Stimulated activated CD4-positive, alpha-beta T cell treated with anti-CD3 and anti-CD28 coated beads, Interleukin-2, amount 100 ng/mL, for 48 hours (primary cell): ENCODE data around the gene ST8SIA2.
"Not testable (repeated sequence)": the region's sequence is repeated elsewhere in the genome, so short reads cannot be mapped to it uniquely, and the experiment has no call there.

Experiments used
- DNase-seq, 2 donors: peaks; one replicate each; pipeline ENCODE4 v3.0.0-alpha.2; 2020

ST8SIA2 gene

GRCh38 chr15:92444631-92445030, 51.0 kb downstream of the ST8SIA2 start:
- DNase-seq = no peak

GRCh38 chr15:92448370-92448769, 54.7 kb downstream of the ST8SIA2 start:
- no peak for DNase-seq

- DNase-seq = no peak
These were observed 55.8 kb downstream of the ST8SIA2 start for GRCh38 chr15:92449476-92449875.

- no peak for DNase-seq
These were observed 57.6 kb downstream of the ST8SIA2 start for GRCh38 chr15:92451225-92451825.

- no peak for DNase-seq
These were observed 58.5 kb downstream of the ST8SIA2 start for GRCh38 chr15:92452143-92452542.

GRCh38 chr15:92453607-92454006, 59.9 kb downstream of the ST8SIA2 start:
- no peak for DNase-seq

GRCh38 chr15:92454555-92455105, 60.9 kb downstream of the ST8SIA2 start:
- no peak for DNase-seq

- DNase-seq = no peak
These were observed 61.6 kb downstream of the ST8SIA2 start for GRCh38 chr15:92455271-92455670.

GRCh38 chr15:92457471-92458041, 63.9 kb downstream of the ST8SIA2 start:
- no peak for DNase-seq

- DNase-seq = no peak
These were observed 66.3 kb downstream of the ST8SIA2 start for GRCh38 chr15:92460023-92460422.

- no peak for DNase-seq
These were observed 68.9 kb downstream of the ST8SIA2 start for GRCh38 chr15:92462424-92463125.

- no peak for DNase-seq
These were observed 69.7 kb downstream of the ST8SIA2 start for GRCh38 chr15:92463352-92463751.

GRCh38 chr15:92463826-92464225, 70.1 kb downstream of the ST8SIA2 start:
- no peak for DNase-seq

- no peak for DNase-seq
These were observed 73.2 kb downstream of the ST8SIA2 start for GRCh38 chr15:92466834-92467233.

- no peak for DNase-seq
These were observed 73.6 kb downstream of the ST8SIA2 start for GRCh38 chr15:92467245-92467644.

GRCh38 chr15:92468991-92469390, 75.3 kb downstream of the ST8SIA2 start:
- no peak for DNase-seq

- no peak for DNase-seq
These were observed 77.6 kb downstream of the ST8SIA2 start for GRCh38 chr15:92471288-92471687.

- no peak for DNase-seq
These were observed 80.1 kb downstream of the ST8SIA2 start for GRCh38 chr15:92473756-92474155.

GRCh38 chr15:92479730-92480129, 86.0 kb downstream of the ST8SIA2 start:
- not testable (repeated sequence) for DNase-seq

GRCh38 chr15:92480361-92480760, 86.7 kb downstream of the ST8SIA2 start:
- no peak for DNase-seq

- DNase-seq = no peak
These were observed 91.8 kb downstream of the ST8SIA2 start for GRCh38 chr15:92485441-92485840.

GRCh38 chr15:92492551-92493115, 99.0 kb downstream of the ST8SIA2 start:
- DNase-seq = no peak

GRCh38 chr15:92494806-92495336, 101.2 kb downstream of the ST8SIA2 start:
- no peak for DNase-seq

- DNase-seq = no peak
These were observed 101.8 kb downstream of the ST8SIA2 start for GRCh38 chr15:92495446-92495845.
